A549 (cell line): ENCODE data around the gene AGTPBP1. TPM values are rescaled to one million over a fixed set of nuclear protein-coding genes. Genes with fewer than 3 reads are reported as not detected.

ENCODE experiments used
- ATAC-seq, 2 experiments: fragments of 200-7000 bp in 1 of 2; fragments of >200 bp in 1 of 2; cut with Nextera tagmentation in 1 of 2; cut with Tn5 transposase in 1 of 2; 3 replicates each; pipeline versions ENCODE4 v1.8.0 to v1.9.1; 2018 to 2020; ENCODE audit warnings: mild to moderate bottlenecking in 1 of 2, moderate library complexity in 1 of 2
- CTCF ChIA-PET: fragments of 300-600 bp; sonication (Branson Sonifier 250); formaldehyde crosslinking; extraction: SDS; loops from one replicate; lab custom pipeline; 2021; ENCODE audit warnings: antibody characterized with exemption, inconsistent platforms; lab: Yijun Ruan, JAX
- POLR2A ChIA-PET: fragments of 350-600 bp; formaldehyde crosslinking; extraction: SDS; loops from one replicate; lab custom pipeline; 2021; ENCODE audit warnings: antibody characterized with exemption, inconsistent platforms; lab: Yijun Ruan, JAX
- DNase-seq, 2 experiments: peaks; one replicate each; pipeline versions ENCODE4 v3.0.0 to v3.0.0-alpha.2; 2011 to 2016; ENCODE audit warnings: low read depth in 1 of 2, low spot score in 1 of 2
- FAIRE-seq: peaks from 2 replicates; lab custom pipeline; 2011; peaks lifted over from hg19 to GRCh38; lab: Jason Lieb, UNC
- H3K27ac ChIP-seq, 2 experiments: fragments of >200 bp; sonication (Bioruptor Twin); formaldehyde crosslinking; 3 replicates each; pipeline ENCODE4 v1.5.1; 2016 to 2017
- H3K4me1 ChIP-seq: fragments of >200 bp; sonication (Bioruptor Twin); formaldehyde crosslinking; 3 replicates; pipeline ENCODE4 v1.6.1; 2016
- H3K4me2 ChIP-seq: fragments of >200 bp; sonication (Bioruptor Twin); formaldehyde crosslinking; 3 replicates; pipeline ENCODE4 v1.6.1; 2016
- H3K4me3 ChIP-seq: fragments of >200 bp; sonication (Bioruptor Twin); formaldehyde crosslinking; 3 replicates; pipeline ENCODE4 v1.5.1; 2016
- H3K9me3 ChIP-seq: fragments of >200 bp; sonication (Bioruptor Twin); formaldehyde crosslinking; 3 replicates; pipeline ENCODE4 v1.6.1; 2016
- CEBPB ChIP-seq, 2 experiments: fragments of >200 bp in 1 of 2; sonication (Bioruptor Twin) in 1 of 2; formaldehyde crosslinking in 1 of 2; IDR thresholded peaks; 2 replicates each; pipeline ENCODE4 v1.6.1; 2012 to 2016
- CHD2 ChIP-seq: fragments of 150-350 bp; IDR thresholded peaks from 2 replicates; pipeline ENCODE4 v1.6.1; 2014; ENCODE audit warnings: low read length; ENCODE audit not compliant: partially characterized antibody
- FOXS1 ChIP-seq: fragments of 250-450 bp; sonication (Bioruptor Pico); IDR thresholded peaks from 2 replicates; pipeline ENCODE4 v1.5.0; 2020; ENCODE audit warnings: mild to moderate bottlenecking, moderate library complexity
- GATA3 ChIP-seq: IDR thresholded peaks from 2 replicates; pipeline ENCODE4 v1.6.1; 2012; ENCODE audit warnings: borderline replicate concordance
- HDAC2 ChIP-seq: fragments of 200-600 bp; sonication (generic); IDR thresholded peaks from 2 replicates; pipeline ENCODE4 v1.6.1; 2016
- HOXB5 ChIP-seq: fragments of 250-450 bp; sonication (Bioruptor Pico); IDR thresholded peaks from 2 replicates; pipeline ENCODE4 v1.5.0; 2020; ENCODE audit warnings: mild to moderate bottlenecking, moderate library complexity
- JUNB ChIP-seq: fragments of >200 bp; sonication (Bioruptor Twin); formaldehyde crosslinking; IDR thresholded peaks from 2 replicates; pipeline ENCODE4 v1.6.1; 2016
- MAZ ChIP-seq: fragments of 150-350 bp; IDR thresholded peaks from 2 replicates; pipeline ENCODE4 v1.6.1; 2014; ENCODE audit warnings: antibody characterized with exemption, low read depth, low read length, borderline replicate concordance
- MYC ChIP-seq: IDR thresholded peaks from 2 replicates; pipeline ENCODE4 v1.6.1; 2012; ENCODE audit warnings: mild to moderate bottlenecking, inconsistent platforms, low read length, improper control_type of control experiment, borderline replicate concordance
- NPAS2 ChIP-seq: fragments of 250-450 bp; sonication (Bioruptor Pico); IDR thresholded peaks from 2 replicates; pipeline ENCODE4 v1.8.0; 2022; ENCODE audit warnings: mild to moderate bottlenecking, moderate library complexity, borderline replicate concordance
- NR3C1 ChIP-seq: fragments of >200 bp; sonication (Bioruptor Twin); formaldehyde crosslinking; IDR thresholded peaks from 3 replicates; pipeline ENCODE4 v1.6.1; 2017
- PHF8 ChIP-seq: fragments of 200-600 bp; sonication (generic); IDR thresholded peaks from 2 replicates; pipeline ENCODE4 v1.6.1; 2016; ENCODE audit warnings: low read depth, mild to moderate bottlenecking, antibody characterized with exemption, moderate library complexity, borderline replicate concordance
- RARB ChIP-seq: fragments of 250-450 bp; sonication (Bioruptor Pico); IDR thresholded peaks from 2 replicates; pipeline ENCODE4 v1.8.0; 2021; ENCODE audit warnings: mild to moderate bottlenecking, moderate library complexity
- RCOR1 ChIP-seq: fragments of 150-350 bp; IDR thresholded peaks from 2 replicates; pipeline ENCODE4 v1.6.1; 2014; ENCODE audit warnings: antibody characterized with exemption, low read length, low read depth
- RFX5 ChIP-seq: fragments of 450-650 bp; IDR thresholded peaks from 2 replicates; pipeline ENCODE4 v1.7.1; 2014; ENCODE audit warnings: antibody characterized with exemption, mild to moderate bottlenecking, moderate library complexity
- WGBS: methylation state at CpG from one replicate; pipeline ENCODE4 v1.1.6; 2017; ENCODE audit errors: missing lambda C conversion rate; 5-methylcytosine and 5-hydroxymethylcytosine counted together
- polyA plus RNA-seq, 4 experiments: library from polyadenylated mRNA; depleted of rRNA in 3 of 4; stranded (reverse); fragments of >200 nt; fragmentation: RNase III in 1 of 4; extraction: RNeasy Plus Mini Kit Qiagen cat#74134 plus additional on column Dnase treatment in 1 of 4; gene quantifications; 2 replicates in 3 of 4; 3 replicates in 1 of 4; pipeline ENCODE4 v1.2.3, GENCODE V29; 2011 to 2017
- TF ChIP-seq, protein P1 (sequence below): fragments of >200 bp; sonication (Bioruptor Twin); formaldehyde crosslinking; IDR thresholded peaks from 3 replicates; pipeline ENCODE4 v1.6.1; 2016
- TF ChIP-seq, protein P2 (sequence below): fragments of 250-450 bp; sonication (Bioruptor Pico); IDR thresholded peaks from 2 replicates; pipeline ENCODE4 v1.5.0; 2020; ENCODE audit warnings: low read depth, mild to moderate bottlenecking, moderate library complexity
- TF ChIP-seq, protein P3 (sequence below): IDR thresholded peaks from 2 replicates; pipeline ENCODE4 v1.6.1; 2012; ENCODE audit warnings: low read depth, borderline replicate concordance
- TF ChIP-seq, protein P4 (sequence below): IDR thresholded peaks from 2 replicates; pipeline ENCODE4 v1.6.1; 2012

Gene AGTPBP1
- polyA plus RNA-seq, 2 of the 4 experiments (the other 2 are of a cell fraction), result 8.9 to 18.8 TPM

DNA sequence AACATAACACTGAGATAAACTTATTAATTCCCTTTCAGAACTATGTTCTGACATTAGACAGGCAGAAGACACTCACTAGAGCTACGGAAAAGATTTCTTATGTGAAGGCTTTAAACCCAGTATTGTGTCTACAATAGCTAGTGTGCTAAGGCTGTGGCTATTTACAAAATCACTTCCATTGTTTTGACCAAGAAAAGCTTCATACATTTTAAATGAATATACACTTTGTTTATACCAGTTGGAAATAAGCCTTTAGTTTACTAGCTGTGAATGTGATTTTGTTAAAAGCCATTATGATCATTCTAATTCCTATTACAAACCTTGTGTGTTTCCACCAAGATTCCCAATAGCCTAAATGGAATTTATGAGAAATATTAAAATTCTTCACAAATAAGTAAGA, 83.0 kb downstream of the AGTPBP1 start:
- 85% methylated on average over 1 of the region's 1 CpG for WGBS
- POLR2A ChIA-PET, result no interaction called here

DNA sequence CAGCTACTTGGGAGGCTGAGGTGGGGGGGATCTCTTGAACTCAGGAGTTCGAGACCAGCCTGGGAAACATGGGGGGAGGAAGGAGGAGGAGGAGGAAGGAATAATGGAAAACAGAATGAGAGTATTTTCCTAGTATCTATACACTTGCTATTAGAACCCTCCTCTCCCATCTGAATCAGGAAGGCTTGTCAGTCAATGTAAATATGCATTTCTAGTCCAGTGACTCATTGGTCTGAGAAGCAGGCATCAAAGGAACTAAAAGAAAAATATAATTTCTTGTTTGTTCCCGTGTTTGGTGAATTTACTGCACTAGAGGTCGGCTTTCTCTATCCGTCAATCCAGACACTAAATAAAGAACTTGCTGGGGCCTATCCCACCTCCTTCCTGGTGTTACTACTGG, 88.6 kb downstream of the AGTPBP1 start:
- WGBS, result 86% methylated on average over 4 of the region's 4 CpGs
- no peak for ATAC-seq
- H3K9me3 ChIP-seq, result no peaks in the 10 kb centered on the region
- no peak overlapping the region for H3K4me3 ChIP-seq
- H3K4me1 ChIP-seq, result no peaks in the 10 kb centered on the region
- H3K27ac ChIP-seq, result no peak overlapping the region
- CTCF ChIA-PET, result interaction anchor here (0.6 kb wide), 1 partner anchor 17 kb away, joined by 3 read pairs; no protein-coding TSS in a partner anchor
- no peak for FAIRE-seq
- DNase-seq, result no peak
- H3K4me2 ChIP-seq, result no peak overlapping the region
- POLR2A ChIA-PET, result no interaction called here
- TF ChIP-seq, protein P1, sequence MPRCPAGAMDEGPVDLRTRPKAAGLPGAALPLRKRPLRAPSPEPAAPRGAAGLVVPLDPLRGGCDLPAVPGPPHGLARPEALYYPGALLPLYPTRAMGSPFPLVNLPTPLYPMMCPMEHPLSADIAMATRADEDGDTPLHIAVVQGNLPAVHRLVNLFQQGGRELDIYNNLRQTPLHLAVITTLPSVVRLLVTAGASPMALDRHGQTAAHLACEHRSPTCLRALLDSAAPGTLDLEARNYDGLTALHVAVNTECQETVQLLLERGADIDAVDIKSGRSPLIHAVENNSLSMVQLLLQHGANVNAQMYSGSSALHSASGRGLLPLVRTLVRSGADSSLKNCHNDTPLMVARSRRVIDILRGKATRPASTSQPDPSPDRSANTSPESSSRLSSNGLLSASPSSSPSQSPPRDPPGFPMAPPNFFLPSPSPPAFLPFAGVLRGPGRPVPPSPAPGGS, result no peak
- TF ChIP-seq CHD2 (no peak), JUNB (no peak), NR3C1 (no peak)

More for the DNA sequence above, 83.0 kb downstream of the AGTPBP1 start:
- no peak for DNase-seq
- no peak for FAIRE-seq
- no peak overlapping the region for H3K27ac ChIP-seq
- no peak for ATAC-seq
- no peaks in the 10 kb centered on the region for H3K9me3 ChIP-seq
- no peak overlapping the region for H3K4me3 ChIP-seq
- H3K4me1 ChIP-seq, result no peaks in the 10 kb centered on the region
- TF ChIP-seq, protein P2, sequence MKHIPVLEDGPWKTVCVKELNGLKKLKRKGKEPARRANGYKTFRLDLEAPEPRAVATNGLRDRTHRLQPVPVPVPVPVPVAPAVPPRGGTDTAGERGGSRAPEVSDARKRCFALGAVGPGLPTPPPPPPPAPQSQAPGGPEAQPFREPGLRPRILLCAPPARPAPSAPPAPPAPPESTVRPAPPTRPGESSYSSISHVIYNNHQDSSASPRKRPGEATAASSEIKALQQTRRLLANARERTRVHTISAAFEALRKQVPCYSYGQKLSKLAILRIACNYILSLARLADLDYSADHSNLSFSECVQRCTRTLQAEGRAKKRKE, result no peak
- TF ChIP-seq CEBPB (IDR thresholded peaks at IDR 0.05) (no peak), PHF8 (no peak), MAZ (no peak), HOXB5 (CRISPR knock-in tag) (no peak), RFX5 (no peak), MYC (no peak), RCOR1 (no peak)
- no peak overlapping the region for H3K4me2 ChIP-seq
- CTCF ChIA-PET, result no interaction called here

DNA sequence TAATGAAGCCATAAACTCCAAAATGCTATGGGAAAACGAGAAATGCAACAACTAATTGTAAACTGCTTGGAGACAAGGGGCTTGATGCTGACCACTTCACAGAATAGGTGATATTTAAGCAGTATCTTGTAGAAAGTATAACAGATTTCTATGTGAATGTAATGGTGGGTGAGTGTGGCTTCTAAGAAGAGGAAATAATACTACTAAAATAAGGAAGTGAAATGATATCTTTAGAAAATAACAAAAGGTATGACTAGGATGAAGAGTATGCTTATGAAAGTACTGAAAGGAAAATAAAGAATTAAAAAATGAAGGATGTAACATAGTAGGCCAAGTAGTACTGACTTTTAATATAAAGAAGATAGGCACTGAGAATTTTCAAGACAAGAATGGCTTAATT, 94.2 kb downstream of the AGTPBP1 start:
- ATAC-seq (no peak), DNase-seq (no peak), FAIRE-seq (no peak)
- Histone ChIP-seq H3K4me2 (no peak overlapping the region), H3K4me1 (no peaks in the 10 kb centered on the region), H3K27ac (no peak overlapping the region), H3K9me3 (no peaks in the 10 kb centered on the region), H3K4me3 (no peak overlapping the region)
- ChIA-PET POLR2A (no interaction called here), CTCF (no interaction called here)
- no peak for TF ChIP-seq RARB (CRISPR knock-in tag)
- no peak for TF ChIP-seq GATA3
- no peak for TF ChIP-seq NPAS2 (CRISPR knock-in tag)
- TF ChIP-seq, protein P3, sequence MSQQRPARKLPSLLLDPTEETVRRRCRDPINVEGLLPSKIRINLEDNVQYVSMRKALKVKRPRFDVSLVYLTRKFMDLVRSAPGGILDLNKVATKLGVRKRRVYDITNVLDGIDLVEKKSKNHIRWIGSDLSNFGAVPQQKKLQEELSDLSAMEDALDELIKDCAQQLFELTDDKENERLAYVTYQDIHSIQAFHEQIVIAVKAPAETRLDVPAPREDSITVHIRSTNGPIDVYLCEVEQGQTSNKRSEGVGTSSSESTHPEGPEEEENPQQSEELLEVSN, result no peak
- no peak for TF ChIP-seq HDAC2
- TF ChIP-seq, protein P4, sequence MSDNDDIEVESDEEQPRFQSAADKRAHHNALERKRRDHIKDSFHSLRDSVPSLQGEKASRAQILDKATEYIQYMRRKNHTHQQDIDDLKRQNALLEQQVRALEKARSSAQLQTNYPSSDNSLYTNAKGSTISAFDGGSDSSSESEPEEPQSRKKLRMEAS, result no peak
- no peak for TF ChIP-seq FOXS1 (CRISPR knock-in tag)
- 82% methylated on average over 1 of the region's 1 CpG for WGBS
